Inferior parietal cortex (tissue), 1 donor: ENCODE measurements around the gene TNFSF13B.

Experiments
- DNase-seq: peaks from one replicate; pipeline ENCODE4 v3.0.0-alpha.2; 2016; ENCODE audit errors: extremely low spot score

TNFSF13B gene

DNA sequence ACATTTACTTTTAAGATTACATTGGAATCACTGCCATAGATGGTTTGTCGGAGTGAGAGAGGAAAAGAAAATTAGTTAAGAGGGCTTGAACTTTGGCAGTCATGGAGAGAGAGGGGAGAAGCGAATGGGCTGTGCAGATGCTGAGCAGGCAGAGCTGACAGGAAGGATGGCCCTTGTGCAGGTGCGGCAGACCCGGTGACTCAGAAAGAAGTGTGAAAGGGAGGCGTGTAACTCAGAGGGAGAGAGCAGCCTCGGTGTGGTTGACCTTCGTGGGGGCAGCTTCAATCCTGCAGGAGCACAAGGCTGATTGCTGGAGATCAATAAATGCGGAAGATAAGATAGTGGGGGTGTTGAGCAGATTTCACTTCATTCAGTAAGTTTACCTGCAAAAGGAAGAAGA is 76.9 kb downstream of the TNFSF13B start:
- no peak for DNase-seq

DNA sequence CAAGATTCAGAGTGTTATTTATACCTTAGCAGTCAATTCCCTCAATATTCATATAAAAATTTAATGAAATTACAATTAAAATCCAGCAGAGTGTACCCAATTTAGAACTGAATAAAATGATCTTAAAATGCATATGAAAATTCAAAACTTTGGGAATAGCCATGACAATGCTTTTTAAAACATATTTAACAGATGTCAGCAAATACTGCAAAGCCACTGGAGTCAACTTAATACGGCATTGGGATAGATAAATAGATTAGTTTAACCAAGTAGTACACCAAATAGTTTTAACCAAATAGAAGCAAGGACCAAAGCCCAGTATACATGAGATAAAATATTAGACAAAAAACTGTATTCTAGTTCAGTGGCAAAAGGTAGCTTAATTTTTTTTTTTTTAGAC is 79.8 kb downstream of the TNFSF13B start:
- DNase-seq: no peak

GRCh38 chr13:108350579-108350978 is 81.1 kb downstream of the TNFSF13B start:
- no peak for DNase-seq

GRCh38 chr13:108352599-108352998 is 83.1 kb downstream of the TNFSF13B start:
- DNase-seq: no peak

- no peak for DNase-seq
Observed at GRCh38 chr13:108357228-108357627, 87.7 kb downstream of the TNFSF13B start.
